HG02798 (cell line): ENCODE data around the gene TUBB2A.
"Not testable (repeated sequence)": the region's sequence is repeated elsewhere in the genome, so short reads cannot be mapped to it uniquely, and the experiment has no call there.

ENCODE experiments used
- ATAC-seq: cut with Tn5 transposase; IDR thresholded peaks from one replicate; pipeline ENCODE4 v1.9.1; 2021; ENCODE audit warnings: mild to moderate bottlenecking; ENCODE audit not compliant: unreplicated experiment, poor library complexity

TUBB2A gene

GRCh38 chr6:3183066-3183465 lies 25.7 kb upstream of the TUBB2A start:
- ATAC-seq = no peak

- no peak for ATAC-seq
Observed at GRCh38 chr6:3181105-3181504, 23.8 kb upstream of the TUBB2A start.

- ATAC-seq = not testable (repeated sequence)
Observed at GRCh38 chr6:3179945-3180344, 22.6 kb upstream of the TUBB2A start.

GRCh38 chr6:3178666-3179065 lies 21.3 kb upstream of the TUBB2A start:
- ATAC-seq = not testable (repeated sequence)

- no peak for ATAC-seq
Observed at GRCh38 chr6:3176562-3177355, 19.4 kb upstream of the TUBB2A start.

- ATAC-seq = no peak
Observed at GRCh38 chr6:3175715-3176402, 18.5 kb upstream of the TUBB2A start.

GRCh38 chr6:3173636-3174089 lies 16.3 kb upstream of the TUBB2A start:
- ATAC-seq = not testable (repeated sequence)

GRCh38 chr6:3172789-3173188 lies 15.4 kb upstream of the TUBB2A start:
- ATAC-seq = not testable (repeated sequence)

GRCh38 chr6:3171313-3172175 lies 14.2 kb upstream of the TUBB2A start:
- not testable (repeated sequence) for ATAC-seq

GRCh38 chr6:3170676-3171075 lies 13.3 kb upstream of the TUBB2A start:
- not testable (repeated sequence) for ATAC-seq

- not testable (repeated sequence) for ATAC-seq
Observed at GRCh38 chr6:3168046-3168445, 10.7 kb upstream of the TUBB2A start.

- ATAC-seq = not testable (repeated sequence)
Observed at GRCh38 chr6:3166535-3167225, 9.3 kb upstream of the TUBB2A start.

GRCh38 chr6:3165631-3166534 lies 8.5 kb upstream of the TUBB2A start:
- no peak for ATAC-seq

- ATAC-seq = no peak
Observed at GRCh38 chr6:3164388-3164787, 7.0 kb upstream of the TUBB2A start.

- peak; percentile 21 for ATAC-seq
Observed at GRCh38 chr6:3163248-3163594, 5.9 kb upstream of the TUBB2A start.

GRCh38 chr6:3162565-3163247 lies 5.4 kb upstream of the TUBB2A start:
- ATAC-seq = peak; percentile 75

- no peak for ATAC-seq
Observed at GRCh38 chr6:3162067-3162497, 4.7 kb upstream of the TUBB2A start.
